ENCODE data around the gene PRR3.
"Not testable (repeated sequence)": the region's sequence is repeated elsewhere in the genome, so short reads cannot be mapped to it uniquely, and the experiment has no call there.

Gene PRR3

GRCh38 chr6:30520522-30520921, 36.6 kb upstream of the PRR3 start:
- Mint-ChIP-seq H3K4me1 (peaks cover 43% of the 10 kb centered on the region), H3K9me3 (no peaks in the 10 kb centered on the region), H3K27me3 (no peaks in the 10 kb centered on the region), H3K27ac (no peak overlapping the region), H3K36me3 (peaks cover 1% of the 10 kb centered on the region), H3K4me3 (no peak overlapping the region)
- ATAC-seq (ENCODE audit: low read depth) (no peak), DNase-seq (ENCODE audit: low spot score in 2 of 2) (no peak)

- not testable (repeated sequence) for H3K36me3 Mint-ChIP-seq; H3K27me3 Mint-ChIP-seq; H3K27ac Mint-ChIP-seq; ATAC-seq (ENCODE audit: low read depth); DNase-seq (ENCODE audit: low spot score in 2 of 2); H3K4me3 Mint-ChIP-seq; H3K9me3 Mint-ChIP-seq
- H3K4me1 Mint-ChIP-seq, result peaks cover 45% of the 10 kb centered on the region
Observed at GRCh38 chr6:30521082-30521481, 36.0 kb upstream of the PRR3 start.

GRCh38 chr6:30521952-30522351, 35.1 kb upstream of the PRR3 start:
- not testable (repeated sequence) for H3K27me3 Mint-ChIP-seq; H3K4me3 Mint-ChIP-seq; DNase-seq (ENCODE audit: low spot score in 2 of 2); H3K9me3 Mint-ChIP-seq; ATAC-seq (ENCODE audit: low read depth); H3K36me3 Mint-ChIP-seq
- peaks cover 42% of the 10 kb centered on the region for H3K4me1 Mint-ChIP-seq
- H3K27ac Mint-ChIP-seq, result peak overlapping the region; percentile 73

GRCh38 chr6:30526444-30526843, 30.7 kb upstream of the PRR3 start:
- not testable (repeated sequence) for H3K27ac Mint-ChIP-seq; H3K4me3 Mint-ChIP-seq; DNase-seq (ENCODE audit: low spot score in 2 of 2); H3K36me3 Mint-ChIP-seq; H3K27me3 Mint-ChIP-seq; H3K9me3 Mint-ChIP-seq; ATAC-seq (ENCODE audit: low read depth)
- H3K4me1 Mint-ChIP-seq, result peaks cover 54% of the 10 kb centered on the region

- Mint-ChIP-seq H3K4me1 (peaks cover 36% of the 10 kb centered on the region), H3K27ac (peak overlapping the region; percentile 83), H3K4me3 (peak overlapping the region; percentile 18)
- not testable (repeated sequence) for H3K36me3 Mint-ChIP-seq; H3K27me3 Mint-ChIP-seq; H3K9me3 Mint-ChIP-seq; DNase-seq (ENCODE audit: low spot score in 2 of 2)
- peak; percentile 66 for ATAC-seq (ENCODE audit: low read depth)
Observed at GRCh38 chr6:30529349-30529875, 27.7 kb upstream of the PRR3 start.

- DNase-seq (ENCODE audit: low spot score in 2 of 2), result no peak
- H3K4me3 Mint-ChIP-seq, result no peak overlapping the region
- peaks cover 32% of the 10 kb centered on the region for H3K4me1 Mint-ChIP-seq
- H3K36me3 Mint-ChIP-seq, result no peaks in the 10 kb centered on the region
- ATAC-seq (ENCODE audit: low read depth), result peak; percentile 50
- peak overlapping the region; percentile 83 for H3K27ac Mint-ChIP-seq
- H3K9me3 Mint-ChIP-seq, result no peaks in the 10 kb centered on the region
- H3K27me3 Mint-ChIP-seq, result no peaks in the 10 kb centered on the region
Observed at GRCh38 chr6:30530014-30530413, 27.1 kb upstream of the PRR3 start.

- Mint-ChIP-seq H3K27ac (no peak overlapping the region), H3K4me3 (peak overlapping the region; percentile 74), H3K9me3 (no peaks in the 10 kb centered on the region), H3K36me3 (no peaks in the 10 kb centered on the region), H3K27me3 (no peaks in the 10 kb centered on the region), H3K4me1 (peaks cover 25% of the 10 kb centered on the region)
- ATAC-seq (ENCODE audit: low read depth) (no peak), DNase-seq (ENCODE audit: low spot score in 2 of 2) (peak in 1 of 2 donors; percentile 8)
Observed at GRCh38 chr6:30533460-30534294, 23.4 kb upstream of the PRR3 start.

- no peak overlapping the region for H3K27ac Mint-ChIP-seq
- DNase-seq (ENCODE audit: low spot score in 2 of 2) (no peak), ATAC-seq (ENCODE audit: low read depth) (no peak)
- no peaks in the 10 kb centered on the region for H3K9me3 Mint-ChIP-seq
- H3K4me3 Mint-ChIP-seq, result no peak overlapping the region
- H3K27me3 Mint-ChIP-seq, result no peaks in the 10 kb centered on the region
- H3K4me1 Mint-ChIP-seq, result peaks cover 15% of the 10 kb centered on the region
- no peaks in the 10 kb centered on the region for H3K36me3 Mint-ChIP-seq
Observed at GRCh38 chr6:30537931-30538330, 19.2 kb upstream of the PRR3 start.

- Mint-ChIP-seq H3K9me3 (no peaks in the 10 kb centered on the region), H3K4me1 (peaks cover 25% of the 10 kb centered on the region), H3K36me3 (no peaks in the 10 kb centered on the region), H3K27ac (peak overlapping the region; percentile 89), H3K27me3 (no peaks in the 10 kb centered on the region), H3K4me3 (peak overlapping the region; percentile 90)
- ATAC-seq (ENCODE audit: low read depth), result peak; percentile 80
- DNase-seq (ENCODE audit: low spot score in 2 of 2), result peak; percentile 77 to 80
Observed at GRCh38 chr6:30541515-30542403, 15.3 kb upstream of the PRR3 start.

- ATAC-seq (ENCODE audit: low read depth) (peak; percentile 78), DNase-seq (ENCODE audit: low spot score in 2 of 2) (peak in 1 of 2 donors; percentile 55)
- Mint-ChIP-seq H3K27me3 (no peaks in the 10 kb centered on the region), H3K27ac (peak overlapping the region; percentile 89), H3K4me3 (peak overlapping the region; percentile 90), H3K36me3 (no peaks in the 10 kb centered on the region), H3K9me3 (no peaks in the 10 kb centered on the region), H3K4me1 (peaks cover 25% of the 10 kb centered on the region)
Observed at GRCh38 chr6:30542404-30542725, 14.7 kb upstream of the PRR3 start.

GRCh38 chr6:30542915-30543314, 14.2 kb upstream of the PRR3 start:
- Mint-ChIP-seq H3K36me3 (no peaks in the 10 kb centered on the region), H3K4me3 (peak overlapping the region; percentile 90), H3K4me1 (peaks cover 25% of the 10 kb centered on the region), H3K27me3 (no peaks in the 10 kb centered on the region), H3K27ac (peak overlapping the region; percentile 89), H3K9me3 (no peaks in the 10 kb centered on the region)
- ATAC-seq (ENCODE audit: low read depth), result no peak
- DNase-seq (ENCODE audit: low spot score in 2 of 2), result no peak

GRCh38 chr6:30543821-30544220, 13.3 kb upstream of the PRR3 start:
- DNase-seq (ENCODE audit: low spot score in 2 of 2) (no peak), ATAC-seq (ENCODE audit: low read depth) (no peak)
- Mint-ChIP-seq H3K9me3 (no peaks in the 10 kb centered on the region), H3K4me3 (no peak overlapping the region), H3K4me1 (peaks cover 30% of the 10 kb centered on the region), H3K27ac (no peak overlapping the region), H3K27me3 (no peaks in the 10 kb centered on the region), H3K36me3 (peaks cover 6% of the 10 kb centered on the region)

GRCh38 chr6:30544666-30545272, 12.3 kb upstream of the PRR3 start:
- H3K36me3 Mint-ChIP-seq, result peaks cover 13% of the 10 kb centered on the region
- peak in 1 of 2 donors; percentile 39 for DNase-seq (ENCODE audit: low spot score in 2 of 2)
- peak; percentile 26 for ATAC-seq (ENCODE audit: low read depth)
- H3K4me3 Mint-ChIP-seq, result no peak overlapping the region
- H3K9me3 Mint-ChIP-seq, result no peaks in the 10 kb centered on the region
- no peak overlapping the region for H3K27ac Mint-ChIP-seq
- peaks cover 30% of the 10 kb centered on the region for H3K4me1 Mint-ChIP-seq
- H3K27me3 Mint-ChIP-seq, result no peaks in the 10 kb centered on the region

GRCh38 chr6:30547454-30547853, 9.6 kb upstream of the PRR3 start:
- DNase-seq (ENCODE audit: low spot score in 2 of 2) (no peak), ATAC-seq (ENCODE audit: low read depth) (no peak)
- no peak overlapping the region for H3K27ac Mint-ChIP-seq
- no peaks in the 10 kb centered on the region for H3K27me3 Mint-ChIP-seq
- H3K4me1 Mint-ChIP-seq, result peaks cover 22% of the 10 kb centered on the region
- H3K4me3 Mint-ChIP-seq, result no peak overlapping the region
- peaks cover 28% of the 10 kb centered on the region for H3K36me3 Mint-ChIP-seq
- H3K9me3 Mint-ChIP-seq, result no peaks in the 10 kb centered on the region
